ENCODE measurements around the gene GNAL.
"Not testable (repeated sequence)": the region's sequence is repeated elsewhere in the genome, so short reads cannot be mapped to it uniquely, and the experiment has no call there.

The GNAL gene

GRCh38 chr18:11669271-11669947, 19.7 kb upstream of the GNAL start:
- no peak for DNase-seq (ENCODE audit: low spot score)

- DNase-seq (ENCODE audit: low spot score), result no peak
Measured at GRCh38 chr18:11669948-11670275, 19.2 kb upstream of the GNAL start.

- DNase-seq (ENCODE audit: low spot score), result no peak
Measured at GRCh38 chr18:11671156-11671555, 17.9 kb upstream of the GNAL start.

- no peak for DNase-seq (ENCODE audit: low spot score)
Measured at GRCh38 chr18:11672198-11672597, 16.9 kb upstream of the GNAL start.

- no peak for DNase-seq (ENCODE audit: low spot score)
Measured at GRCh38 chr18:11672846-11673454, 16.1 kb upstream of the GNAL start.

GRCh38 chr18:11673560-11673959, 15.5 kb upstream of the GNAL start:
- no peak for DNase-seq (ENCODE audit: low spot score)

GRCh38 chr18:11674119-11674518, 14.9 kb upstream of the GNAL start:
- DNase-seq (ENCODE audit: low spot score), result no peak

GRCh38 chr18:11676386-11676785, 12.7 kb upstream of the GNAL start:
- no peak for DNase-seq (ENCODE audit: low spot score)

GRCh38 chr18:11676867-11677266, 12.2 kb upstream of the GNAL start:
- DNase-seq (ENCODE audit: low spot score), result no peak

- no peak for DNase-seq (ENCODE audit: low spot score)
Measured at GRCh38 chr18:11678211-11678610, 10.9 kb upstream of the GNAL start.

GRCh38 chr18:11689669-11690565, 853 bp downstream of the GNAL start:
- DNase-seq (ENCODE audit: low spot score), result peak; percentile 41

GRCh38 chr18:11690660-11691059, 1.6 kb downstream of the GNAL start:
- DNase-seq (ENCODE audit: low spot score), result not testable (repeated sequence)

- no peak for DNase-seq (ENCODE audit: low spot score)
Measured at GRCh38 chr18:11695736-11696135, 6.7 kb downstream of the GNAL start.

- no peak for DNase-seq (ENCODE audit: low spot score)
Measured at GRCh38 chr18:11696451-11696850, 7.4 kb downstream of the GNAL start.

GRCh38 chr18:11700876-11701275, 11.8 kb downstream of the GNAL start:
- DNase-seq (ENCODE audit: low spot score), result no peak

GRCh38 chr18:11710578-11710977, 21.5 kb downstream of the GNAL start:
- DNase-seq (ENCODE audit: low spot score), result no peak

GRCh38 chr18:11713756-11714155, 24.7 kb downstream of the GNAL start:
- no peak for DNase-seq (ENCODE audit: low spot score)

GRCh38 chr18:11714244-11714918, 25.3 kb downstream of the GNAL start:
- no peak for DNase-seq (ENCODE audit: low spot score)

- not testable (repeated sequence) for DNase-seq (ENCODE audit: low spot score)
Measured at GRCh38 chr18:11716767-11717315, 27.8 kb downstream of the GNAL start.

- DNase-seq (ENCODE audit: low spot score), result no peak
Measured at GRCh38 chr18:11719050-11719449, 30.0 kb downstream of the GNAL start.

- no peak for DNase-seq (ENCODE audit: low spot score)
Measured at GRCh38 chr18:11719621-11720020, 30.6 kb downstream of the GNAL start.

GRCh38 chr18:11721720-11722119, 32.7 kb downstream of the GNAL start:
- DNase-seq (ENCODE audit: low spot score), result no peak
